ENCODE data around the gene NFKBIA. TPM values are rescaled to one million over a fixed set of nuclear protein-coding genes. Genes with fewer than 3 reads are reported as not detected.
"Not testable (repeated sequence)": the region's sequence is repeated elsewhere in the genome, so short reads cannot be mapped to it uniquely, and the experiment has no call there.

NFKBIA gene
- polyA plus RNA-seq, 4 donors = 108 to 173 (median 122) TPM

DNA sequence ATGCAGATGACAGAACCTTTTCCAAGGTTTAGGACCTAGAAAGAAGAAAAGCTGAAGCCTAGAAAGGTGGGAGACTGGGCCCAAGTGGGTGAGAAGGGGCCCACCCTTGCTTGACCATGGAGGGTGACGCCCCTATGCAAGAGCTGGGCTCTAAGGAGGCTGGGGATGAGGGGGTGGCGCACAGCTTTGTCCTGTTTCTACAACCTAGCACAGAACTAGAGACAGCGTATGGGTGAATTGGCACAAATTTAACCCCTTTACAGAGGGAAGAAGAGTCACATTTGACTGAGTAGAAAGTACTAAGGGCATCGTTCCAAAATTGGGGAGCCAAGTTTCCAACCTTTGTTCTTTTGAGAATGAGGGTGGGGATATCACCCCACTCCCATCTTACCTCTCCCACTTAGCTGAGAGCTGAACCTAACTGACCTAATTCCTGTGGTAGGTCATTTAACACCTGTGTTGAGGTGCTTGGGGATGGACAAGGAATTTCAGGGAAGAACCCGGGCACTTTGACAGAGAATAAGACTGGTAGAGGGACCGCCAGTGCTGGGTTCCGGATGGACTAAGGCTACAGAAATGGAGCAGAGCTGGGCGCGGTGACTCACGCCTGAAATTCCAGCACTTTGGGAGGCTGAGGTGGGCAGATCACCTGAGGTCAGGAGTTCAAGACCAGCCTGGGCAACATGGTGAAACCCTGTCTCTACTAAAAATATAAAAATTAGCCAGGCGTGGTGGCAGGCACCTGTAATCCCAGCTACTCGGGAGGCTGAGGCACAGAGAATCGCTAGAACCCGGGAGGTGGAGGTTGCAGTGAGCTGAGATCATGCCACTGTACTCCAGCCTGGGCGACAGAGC is 5.2 kb downstream of the NFKBIA start:
- peak overlapping the region; percentile 44 to 91 (median 76) for H3K27ac ChIP-seq (ENCODE audit: low read depth in 1 of 3, low read length in 2 of 3)
- FAIRE-seq (no peak), DNase-seq (peak in 1 of 2 donors; percentile 22)
- no peak overlapping the region for H3K4me3 ChIP-seq (ENCODE audit: low read depth in 1 of 3, low read length in 3 of 3)
- peaks cover 13 to 39% (median 26%) of the 10 kb centered on the region in 3 donors for H3K36me3 ChIP-seq (ENCODE audit: control insufficient read depth in 3 of 3, insufficient read depth in 2 of 3, low read depth in 1 of 3, low read length in 3 of 3)
- no peaks in the 10 kb centered on the region for H3K27me3 ChIP-seq (ENCODE audit: control insufficient read depth in 3 of 3, insufficient read depth in 3 of 3, low read length in 3 of 3)
- 85 to 90% (median 86%) methylated on average over 15 of the region's 15 CpGs for WGBS, 3 donors
- H3K9me3 ChIP-seq (ENCODE audit: control insufficient read depth in 2 of 2, insufficient read depth in 1 of 2, low read depth in 1 of 2, low read length in 1 of 2) = no peaks in the 10 kb centered on the region
- peaks cover 9 to 40% (median 11%) of the 10 kb centered on the region in 3 donors for H3K4me1 ChIP-seq (ENCODE audit: control insufficient read depth in 3 of 3, insufficient read depth in 2 of 3, low read depth in 1 of 3, low read length in 2 of 3)

DNA sequence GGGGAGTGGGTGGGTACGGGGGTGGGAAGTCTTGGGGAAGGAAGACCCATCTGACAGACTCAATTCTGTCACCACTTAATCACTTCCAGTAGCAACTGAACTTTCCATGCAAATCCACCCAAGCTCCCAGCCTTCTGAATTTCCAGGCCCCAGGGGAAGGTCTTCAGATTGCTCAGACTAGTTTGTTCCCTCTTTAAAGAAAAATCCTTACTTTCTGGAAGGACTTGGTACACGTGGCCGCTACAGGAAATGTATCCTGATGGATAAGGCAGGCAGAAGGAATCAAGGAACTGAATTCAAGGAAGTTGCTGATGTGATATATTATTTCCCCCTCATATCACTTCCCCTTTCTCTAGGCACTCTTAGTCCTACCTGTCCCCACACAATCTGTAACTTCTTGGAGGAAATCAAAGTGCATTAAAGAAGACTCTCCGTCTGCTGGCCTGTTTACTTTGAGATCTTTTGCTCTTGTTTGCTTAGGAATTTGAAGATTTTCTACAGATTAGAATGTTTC is 6.4 kb downstream of the NFKBIA start:
- Histone ChIP-seq H3K27me3 (ENCODE audit: control insufficient read depth in 3 of 3, insufficient read depth in 3 of 3, low read length in 3 of 3) (no peaks in the 10 kb centered on the region), H3K4me3 (ENCODE audit: low read depth in 1 of 3, low read length in 3 of 3) (no peak overlapping the region), H3K27ac (ENCODE audit: low read depth in 1 of 3, low read length in 2 of 3) (peak overlapping the region; percentile 65 to 91 (median 89)), H3K36me3 (ENCODE audit: control insufficient read depth in 3 of 3, insufficient read depth in 2 of 3, low read depth in 1 of 3, low read length in 3 of 3) (peaks cover 11 to 33% (median 22%) of the 10 kb centered on the region in 3 donors), H3K9me3 (ENCODE audit: control insufficient read depth in 2 of 2, insufficient read depth in 1 of 2, low read depth in 1 of 2, low read length in 1 of 2) (no peaks in the 10 kb centered on the region), H3K4me1 (ENCODE audit: control insufficient read depth in 3 of 3, insufficient read depth in 2 of 3, low read depth in 1 of 3, low read length in 2 of 3) (peaks cover 9 to 37% (median 11%) of the 10 kb centered on the region in 3 donors)
- WGBS, 3 donors = 21 to 37% (median 23%) methylated on average over 4 of the region's 4 CpGs
- peak; percentile 36 to 82 for DNase-seq
- FAIRE-seq = no peak

DNA sequence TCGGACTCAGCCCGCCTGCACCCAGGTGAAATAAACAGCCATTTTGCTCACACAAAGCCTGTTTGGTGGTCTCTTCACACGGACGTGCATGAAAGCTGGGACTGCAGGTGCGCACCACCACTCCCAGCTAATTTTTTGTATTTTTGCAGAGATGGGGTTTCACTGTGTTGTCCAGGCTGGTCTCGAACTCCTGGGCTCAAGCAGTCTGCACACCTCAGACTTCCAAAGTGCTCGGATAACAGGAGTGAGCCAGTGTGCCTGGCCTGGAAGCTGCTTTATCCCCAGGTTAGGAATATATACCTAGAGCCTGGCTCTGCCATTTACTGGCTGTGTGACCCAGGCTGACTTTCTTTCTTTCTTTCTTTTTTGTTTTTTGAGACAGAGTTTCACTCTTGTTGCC is 7.9 kb downstream of the NFKBIA start:
- Histone ChIP-seq H3K4me1 (ENCODE audit: control insufficient read depth in 3 of 3, insufficient read depth in 2 of 3, low read depth in 1 of 3, low read length in 2 of 3) (peaks cover 9 to 22% (median 11%) of the 10 kb centered on the region in 3 donors), H3K36me3 (ENCODE audit: control insufficient read depth in 3 of 3, insufficient read depth in 2 of 3, low read depth in 1 of 3, low read length in 3 of 3) (peaks cover 0 to 18% (median 9%) of the 10 kb centered on the region in 3 donors), H3K27ac (ENCODE audit: low read depth in 1 of 3, low read length in 2 of 3) (peak overlapping the region in 2 of 3 donors; percentile 60 to 91)
- not testable (repeated sequence) for H3K4me3 ChIP-seq (ENCODE audit: low read depth in 1 of 3, low read length in 3 of 3); H3K9me3 ChIP-seq (ENCODE audit: control insufficient read depth in 2 of 2, insufficient read depth in 1 of 2, low read depth in 1 of 2, low read length in 1 of 2); FAIRE-seq; DNase-seq; H3K27me3 ChIP-seq (ENCODE audit: control insufficient read depth in 3 of 3, insufficient read depth in 3 of 3, low read length in 3 of 3)
- WGBS, 3 donors = 91 to 93% (median 92%) methylated on average over 5 to 7 of the region's 7 CpGs

DNA sequence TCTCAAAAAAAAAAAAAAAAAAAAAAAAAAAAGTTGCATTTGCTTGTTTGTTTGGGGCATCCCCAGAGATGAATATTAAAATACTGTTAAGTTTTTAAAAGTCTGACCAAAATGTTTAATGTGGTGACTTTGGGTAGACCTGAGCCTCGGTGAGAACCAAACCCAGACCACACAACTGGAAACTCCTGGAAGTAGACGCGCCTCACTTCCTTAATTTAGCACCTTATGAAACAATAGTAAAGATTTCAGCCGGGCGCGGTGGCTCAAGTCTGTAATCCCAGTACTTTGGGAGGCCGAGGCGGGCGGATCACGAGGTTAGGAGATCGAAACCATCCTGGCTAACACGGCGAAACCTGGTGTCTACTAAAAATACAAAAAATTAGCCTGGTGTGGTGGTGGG is 9.3 kb downstream of the NFKBIA start:
- H3K4me3 ChIP-seq (ENCODE audit: low read depth in 1 of 3, low read length in 3 of 3) = no peak overlapping the region
- H3K36me3 ChIP-seq (ENCODE audit: control insufficient read depth in 3 of 3, insufficient read depth in 2 of 3, low read depth in 1 of 3, low read length in 3 of 3) = peaks cover 0 to 11% (median 2%) of the 10 kb centered on the region in 3 donors
- no peaks in the 10 kb centered on the region for H3K9me3 ChIP-seq (ENCODE audit: control insufficient read depth in 2 of 2, insufficient read depth in 1 of 2, low read depth in 1 of 2, low read length in 1 of 2)
- FAIRE-seq (no peak), DNase-seq (no peak)
- H3K27me3 ChIP-seq (ENCODE audit: control insufficient read depth in 3 of 3, insufficient read depth in 3 of 3, low read length in 3 of 3) = no peaks in the 10 kb centered on the region
- H3K4me1 ChIP-seq (ENCODE audit: control insufficient read depth in 3 of 3, insufficient read depth in 2 of 3, low read depth in 1 of 3, low read length in 2 of 3) = peaks cover 8 to 13% (median 12%) of the 10 kb centered on the region in 3 donors
- 85 to 90% (median 86%) methylated on average over 13 of the region's 13 CpGs for WGBS, 3 donors
- no peak overlapping the region for H3K27ac ChIP-seq (ENCODE audit: low read depth in 1 of 3, low read length in 2 of 3)

DNA sequence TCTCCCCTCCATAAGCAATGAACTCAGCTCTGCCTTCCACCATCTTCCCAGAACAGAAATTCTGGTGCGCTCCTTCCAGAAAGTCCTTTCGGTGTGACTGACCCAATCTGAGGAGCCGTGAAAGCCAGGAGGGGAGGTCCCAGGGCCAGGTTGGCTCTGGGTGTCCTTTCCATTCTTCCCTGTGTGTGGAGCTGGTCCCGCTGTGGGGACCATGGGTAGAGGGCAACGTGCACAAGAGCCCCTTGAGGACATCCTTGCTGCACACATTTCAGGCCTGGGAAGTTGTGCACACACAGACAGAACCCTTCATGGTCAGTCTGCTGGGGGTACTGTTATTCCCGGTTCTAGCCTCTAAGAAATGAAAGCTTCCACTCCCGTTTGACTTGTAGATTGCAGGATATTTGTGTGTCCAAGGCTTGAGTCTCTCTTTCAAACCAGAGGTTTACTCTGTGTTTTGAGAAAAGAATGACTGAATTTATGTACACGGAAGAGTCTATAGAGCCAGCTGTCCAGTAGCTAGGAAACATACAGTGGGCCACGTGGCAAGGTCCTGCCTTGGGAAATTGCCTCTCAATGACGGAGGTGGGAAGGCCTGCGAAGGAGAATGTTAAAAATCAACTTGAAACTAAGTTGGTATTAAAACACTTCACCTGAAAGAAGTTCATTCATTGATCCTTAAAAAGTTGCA is 10.1 kb downstream of the NFKBIA start:
- FAIRE-seq (no peak), DNase-seq (no peak)
- H3K36me3 ChIP-seq (ENCODE audit: control insufficient read depth in 3 of 3, insufficient read depth in 2 of 3, low read depth in 1 of 3, low read length in 3 of 3) = peaks cover 0 to 6% (median 0%) of the 10 kb centered on the region in 3 donors
- H3K27me3 ChIP-seq (ENCODE audit: control insufficient read depth in 3 of 3, insufficient read depth in 3 of 3, low read length in 3 of 3) = no peaks in the 10 kb centered on the region
- no peak overlapping the region for H3K4me3 ChIP-seq (ENCODE audit: low read depth in 1 of 3, low read length in 3 of 3)
- peaks cover 8 to 13% (median 12%) of the 10 kb centered on the region in 3 donors for H3K4me1 ChIP-seq (ENCODE audit: control insufficient read depth in 3 of 3, insufficient read depth in 2 of 3, low read depth in 1 of 3, low read length in 2 of 3)
- H3K9me3 ChIP-seq (ENCODE audit: control insufficient read depth in 2 of 2, insufficient read depth in 1 of 2, low read depth in 1 of 2, low read length in 1 of 2) = no peaks in the 10 kb centered on the region
- WGBS, 3 donors = 88 to 93% (median 91%) methylated on average over 11 of the region's 11 CpGs
- H3K27ac ChIP-seq (ENCODE audit: low read depth in 1 of 3, low read length in 2 of 3) = no peak overlapping the region

DNA sequence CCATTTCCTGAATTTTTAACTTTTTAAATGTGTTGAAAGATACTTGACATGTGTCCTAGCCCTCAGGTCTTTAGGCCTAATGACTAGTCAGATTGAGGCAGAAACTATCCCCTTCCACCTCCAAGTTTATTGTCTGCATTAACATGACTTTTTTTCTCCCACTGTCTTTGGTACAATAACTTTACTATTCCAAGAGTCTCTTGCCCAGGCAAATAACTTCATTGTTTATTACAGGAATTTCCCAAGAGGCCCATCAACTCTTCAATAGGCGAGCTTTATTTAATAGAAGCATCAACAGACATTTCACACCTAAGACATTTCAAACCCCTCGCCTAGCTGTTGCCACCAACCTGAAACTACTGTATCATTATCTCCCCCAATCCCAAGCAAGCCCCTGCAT is 10.7 kb downstream of the NFKBIA start:
- peaks cover 3 to 12% (median 11%) of the 10 kb centered on the region in 3 donors for H3K4me1 ChIP-seq (ENCODE audit: control insufficient read depth in 3 of 3, insufficient read depth in 2 of 3, low read depth in 1 of 3, low read length in 2 of 3)
- H3K36me3 ChIP-seq (ENCODE audit: control insufficient read depth in 3 of 3, insufficient read depth in 2 of 3, low read depth in 1 of 3, low read length in 3 of 3) = peaks cover 0 to 1% (median 0%) of the 10 kb centered on the region in 3 donors
- DNase-seq (no peak), FAIRE-seq (no peak)
- H3K27ac ChIP-seq (ENCODE audit: low read depth in 1 of 3, low read length in 2 of 3) = no peak overlapping the region
- no peaks in the 10 kb centered on the region for H3K9me3 ChIP-seq (ENCODE audit: control insufficient read depth in 2 of 2, insufficient read depth in 1 of 2, low read depth in 1 of 2, low read length in 1 of 2)
- no peaks in the 10 kb centered on the region for H3K27me3 ChIP-seq (ENCODE audit: control insufficient read depth in 3 of 3, insufficient read depth in 3 of 3, low read length in 3 of 3)
- no peak overlapping the region for H3K4me3 ChIP-seq (ENCODE audit: low read depth in 1 of 3, low read length in 3 of 3)
- 86 to 90% (median 89%) methylated on average over 2 of the region's 2 CpGs for WGBS, 3 donors

DNA sequence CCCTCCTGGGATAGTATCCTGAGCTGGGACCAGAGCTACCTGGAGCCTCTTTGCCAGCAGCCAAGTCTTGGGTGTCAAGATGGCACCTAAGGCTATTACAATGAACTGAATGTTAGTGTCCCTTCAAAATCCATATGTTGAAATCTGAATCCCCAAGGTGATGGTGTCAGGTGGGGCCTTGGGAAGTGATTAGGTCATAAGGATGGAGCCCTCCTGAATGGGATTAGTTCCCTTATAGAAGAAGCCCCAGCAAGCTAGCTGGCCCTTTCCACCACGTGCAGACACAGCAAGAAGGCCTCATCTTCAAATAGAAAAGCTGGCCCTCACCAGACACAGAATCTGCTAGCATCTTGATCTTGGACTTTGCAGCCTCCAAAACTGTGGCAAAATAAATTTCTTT is 12.4 kb downstream of the NFKBIA start:
- Histone ChIP-seq H3K4me3 (ENCODE audit: low read depth in 1 of 3, low read length in 3 of 3) (no peak overlapping the region), H3K36me3 (ENCODE audit: control insufficient read depth in 3 of 3, insufficient read depth in 2 of 3, low read depth in 1 of 3, low read length in 3 of 3) (no peaks in the 10 kb centered on the region), H3K9me3 (ENCODE audit: control insufficient read depth in 2 of 2, insufficient read depth in 1 of 2, low read depth in 1 of 2, low read length in 1 of 2) (no peaks in the 10 kb centered on the region), H3K27me3 (ENCODE audit: control insufficient read depth in 3 of 3, insufficient read depth in 3 of 3, low read length in 3 of 3) (no peaks in the 10 kb centered on the region), H3K27ac (ENCODE audit: low read depth in 1 of 3, low read length in 2 of 3) (no peak overlapping the region), H3K4me1 (ENCODE audit: control insufficient read depth in 3 of 3, insufficient read depth in 2 of 3, low read depth in 1 of 3, low read length in 2 of 3) (peaks cover under 1 to 3% (median 3%) of the 10 kb centered on the region in 3 donors)
- 95 to 100% (median 95%) methylated on average over 1 of the region's 1 CpG for WGBS, 3 donors
- no peak for DNase-seq
- FAIRE-seq = no peak

DNA sequence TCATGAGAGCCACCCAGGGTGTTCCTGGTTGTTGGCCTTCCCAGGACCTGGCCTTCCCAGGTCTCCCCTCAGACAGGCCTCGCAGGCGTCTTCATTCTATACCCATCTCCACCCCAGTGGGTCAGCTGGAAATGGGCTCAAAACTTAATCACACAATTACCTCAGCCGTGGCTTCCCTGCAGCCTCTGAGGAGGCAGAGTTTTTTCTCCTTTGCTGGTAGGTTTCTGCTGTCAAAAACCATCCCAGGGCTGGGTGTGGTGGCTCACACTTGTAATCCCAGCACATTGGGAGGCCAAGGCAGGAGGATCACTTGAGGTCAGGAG is 13.2 kb downstream of the NFKBIA start:
- H3K4me1 ChIP-seq (ENCODE audit: control insufficient read depth in 3 of 3, insufficient read depth in 2 of 3, low read depth in 1 of 3, low read length in 2 of 3) = peaks cover 0 to 3% (median 0%) of the 10 kb centered on the region in 3 donors
- FAIRE-seq (no peak), DNase-seq (no peak)
- no peak overlapping the region for H3K4me3 ChIP-seq (ENCODE audit: low read depth in 1 of 3, low read length in 3 of 3)
- no peaks in the 10 kb centered on the region for H3K27me3 ChIP-seq (ENCODE audit: control insufficient read depth in 3 of 3, insufficient read depth in 3 of 3, low read length in 3 of 3)
- H3K27ac ChIP-seq (ENCODE audit: low read depth in 1 of 3, low read length in 2 of 3) = no peak overlapping the region
- no peaks in the 10 kb centered on the region for H3K36me3 ChIP-seq (ENCODE audit: control insufficient read depth in 3 of 3, insufficient read depth in 2 of 3, low read depth in 1 of 3, low read length in 3 of 3)
- H3K9me3 ChIP-seq (ENCODE audit: control insufficient read depth in 2 of 2, insufficient read depth in 1 of 2, low read depth in 1 of 2, low read length in 1 of 2) = no peaks in the 10 kb centered on the region
- WGBS, 3 donors = 86 to 93% (median 90%) methylated on average over 3 of the region's 3 CpGs
